ENCODE measurements around the gene ELOVL5. TPM values are rescaled to one million over a fixed set of nuclear protein-coding genes. Genes with fewer than 3 reads are reported as not detected.
"Not testable (repeated sequence)": the region's sequence is repeated elsewhere in the genome, so short reads cannot be mapped to it uniquely, and the experiment has no call there.

ELOVL5 gene
- total RNA-seq, 2 experiments from 2014 or later: 98.1 to 106 TPM

- H3K36me3 Mint-ChIP-seq (ENCODE audit: low read depth): no peaks in the 10 kb centered on the region
- intact Hi-C loops (cut with DNase I, micrococcal nuclease): loop anchor here (1.0 to 10.0 kb wide), 6 partner anchors 10 to 364 kb away; partner anchors contain the start of genes GCLC (in 1 of the 2) and GSTA4 (in 1 of the 2)
- ChIA-PET CTCF (interaction anchor here (0.6 to 1.7 kb wide), 5 partner anchors 9 to 186 kb away, joined by 3 to 7 read pairs (median 3); partner anchors contain the start of gene GCLC), POLR2A (interaction anchor here (0.7 to 1.2 kb wide), 5 partner anchors 12 to 74 kb away, joined by 3 read pairs; no protein-coding TSS in a partner anchor)
- DNase-seq: peak; percentile 95
- peaks cover 2% of the 10 kb centered on the region for H3K9me3 Mint-ChIP-seq (ENCODE audit: low read depth)
- peaks cover 45% of the 10 kb centered on the region for H3K4me1 Mint-ChIP-seq
- H3K27ac Mint-ChIP-seq: peak overlapping the region; percentile 98
- ATAC-seq: peak; percentile 96
- no peaks in the 10 kb centered on the region for H3K27me3 Mint-ChIP-seq
- H3K4me3 Mint-ChIP-seq: peak overlapping the region; percentile 87
These were observed 10.5 kb upstream of the ELOVL5 start for GRCh38 chr6:53359095-53359842.

GRCh38 chr6:53358440-53359094 lies 9.8 kb upstream of the ELOVL5 start:
- H3K27ac Mint-ChIP-seq: peak overlapping the region; percentile 95
- peaks cover 45% of the 10 kb centered on the region for H3K4me1 Mint-ChIP-seq
- H3K36me3 Mint-ChIP-seq (ENCODE audit: low read depth): no peaks in the 10 kb centered on the region
- H3K9me3 Mint-ChIP-seq (ENCODE audit: low read depth): peaks cover 2% of the 10 kb centered on the region
- ChIA-PET POLR2A (interaction anchor here (1.0 kb wide), 1 partner anchor 14 kb away, joined by 3 read pairs; no protein-coding TSS in a partner anchor), CTCF (interaction anchor here (1.7 kb wide), 1 partner anchor 9 kb away, joined by 7 read pairs; no protein-coding TSS in a partner anchor)
- intact Hi-C loops (cut with DNase I, micrococcal nuclease): loop anchor here (1.0 to 10.0 kb wide), 6 partner anchors 9 to 364 kb away; partner anchors contain the start of genes GCLC (in 1 of the 2) and GSTA4 (in 1 of the 2)
- H3K27me3 Mint-ChIP-seq: no peaks in the 10 kb centered on the region
- peak overlapping the region; percentile 87 for H3K4me3 Mint-ChIP-seq
- ATAC-seq (no peak), DNase-seq (no peak)

GRCh38 chr6:53357576-53358360 lies 9.0 kb upstream of the ELOVL5 start:
- Mint-ChIP-seq H3K27ac (peak overlapping the region; percentile 81), H3K4me1 (peaks cover 45% of the 10 kb centered on the region), H3K36me3 (ENCODE audit: low read depth) (no peaks in the 10 kb centered on the region), H3K4me3 (peak overlapping the region; percentile 87), H3K27me3 (no peaks in the 10 kb centered on the region), H3K9me3 (ENCODE audit: low read depth) (peaks cover 2% of the 10 kb centered on the region)
- intact Hi-C loops (cut with DNase I, micrococcal nuclease): loop anchor here (2.0 to 10.0 kb wide), 4 partner anchors 51 to 363 kb away; partner anchors contain the start of genes GCLC (in 1 of the 2) and GSTA4 (in 1 of the 2)
- ChIA-PET CTCF (interaction anchor here (0.6 kb wide), 1 partner anchor 158 kb away, joined by 3 read pairs; no protein-coding TSS in a partner anchor), POLR2A (no interaction called here)
- ATAC-seq: no peak
- DNase-seq: no peak

- Mint-ChIP-seq H3K27me3 (no peaks in the 10 kb centered on the region), H3K36me3 (ENCODE audit: low read depth) (no peaks in the 10 kb centered on the region), H3K27ac (no peak overlapping the region), H3K9me3 (ENCODE audit: low read depth) (no peaks in the 10 kb centered on the region), H3K4me1 (peaks cover 19% of the 10 kb centered on the region), H3K4me3 (no peak overlapping the region)
- POLR2A ChIA-PET: no interaction called here
- intact Hi-C loops (cut with DNase I, micrococcal nuclease): loop anchor here (5.0 to 10.0 kb wide), 3 partner anchors 191 to 776 kb away; partner anchors contain the start of genes GCLC (in 1 of the 2), GSTA4 (in 1 of the 2) and TRAM2 (in 1 of the 2)
- no peak for ATAC-seq
- CTCF ChIA-PET: no interaction called here
- DNase-seq: no peak
These were observed 4.9 kb upstream of the ELOVL5 start for GRCh38 chr6:53353624-53354023.

- Mint-ChIP-seq H3K27ac (no peak overlapping the region), H3K4me1 (peaks cover 9% of the 10 kb centered on the region), H3K36me3 (ENCODE audit: low read depth) (peaks cover 4% of the 10 kb centered on the region), H3K27me3 (no peaks in the 10 kb centered on the region), H3K9me3 (ENCODE audit: low read depth) (no peaks in the 10 kb centered on the region), H3K4me3 (no peak overlapping the region)
- intact Hi-C loops (cut with DNase I, micrococcal nuclease): loop anchor here (5.0 to 10.0 kb wide), 3 partner anchors 192 to 775 kb away; partner anchors contain the start of genes GCLC (in 1 of the 2), GSTA4 (in 1 of the 2) and TRAM2 (in 1 of the 2)
- no peak for ATAC-seq
- DNase-seq: no peak
- ChIA-PET POLR2A (no interaction called here), CTCF (interaction anchor here (0.7 to 1.0 kb wide), 2 partner anchors 13 to 15 kb away, joined by 3 read pairs; no protein-coding TSS in a partner anchor)
These were observed 3.6 kb upstream of the ELOVL5 start for GRCh38 chr6:53352360-53352759.

GRCh38 chr6:53349209-53349693 lies 501 bp upstream of the ELOVL5 start:
- Mint-ChIP-seq H3K36me3 (ENCODE audit: low read depth) (peaks cover 27% of the 10 kb centered on the region), H3K27me3 (no peaks in the 10 kb centered on the region), H3K4me1 (peaks cover 39% of the 10 kb centered on the region), H3K27ac (peak overlapping the region; percentile 91), H3K4me3 (peak overlapping the region; percentile 93), H3K9me3 (ENCODE audit: low read depth) (no peaks in the 10 kb centered on the region)
- ChIA-PET CTCF (interaction anchor here (1.1 to 1.3 kb wide), 2 partner anchors 10 to 76 kb away, joined by 3 to 7 read pairs; no protein-coding TSS in a partner anchor), POLR2A (interaction anchor here (0.7 kb wide), 1 partner anchor 198 kb away, joined by 3 read pairs; no protein-coding TSS in a partner anchor)
- DNase-seq: no peak
- intact Hi-C loops (cut with DNase I, micrococcal nuclease): loop anchor here (1.0 to 10.0 kb wide), 5 partner anchors 10 to 1064 kb away; partner anchors contain the start of genes FBXO9 (in 1 of the 2), GCLC (in 1 of the 2) and MCM3 (in 1 of the 2)
- ATAC-seq: no peak

GRCh38 chr6:53347921-53348370 lies 804 bp downstream of the ELOVL5 start:
- Mint-ChIP-seq H3K9me3 (ENCODE audit: low read depth) (no peaks in the 10 kb centered on the region), H3K27me3 (no peaks in the 10 kb centered on the region), H3K27ac (peak overlapping the region; percentile 87), H3K4me3 (peak overlapping the region; percentile 93), H3K4me1 (peaks cover 53% of the 10 kb centered on the region), H3K36me3 (ENCODE audit: low read depth) (peaks cover 29% of the 10 kb centered on the region)
- ChIA-PET POLR2A (interaction anchor here (0.9 to 1.9 kb wide), 4 partner anchors 11 to 37 kb away, joined by 3 to 11 read pairs (median 6); no protein-coding TSS in a partner anchor), CTCF (interaction anchor here (0.7 to 3.9 kb wide), 7 partner anchors 12 to 984 kb away, joined by 3 to 14 read pairs (median 3); no protein-coding TSS in a partner anchor)
- DNase-seq (peak; percentile 74), ATAC-seq (peak; percentile 32)
- intact Hi-C loops (cut with DNase I, micrococcal nuclease): loop anchor here (1.0 to 10.0 kb wide), 8 partner anchors 13 to 1063 kb away; partner anchors contain the start of genes FBXO9 (in 1 of the 2), GCLC (in 1 of the 2) and MCM3 (in 1 of the 2)

- peak overlapping the region; percentile 87 for H3K27ac Mint-ChIP-seq
- no peaks in the 10 kb centered on the region for H3K27me3 Mint-ChIP-seq
- peak; percentile 26 for ATAC-seq
- H3K36me3 Mint-ChIP-seq (ENCODE audit: low read depth): peaks cover 32% of the 10 kb centered on the region
- DNase-seq: peak; percentile 51
- peak overlapping the region; percentile 93 for H3K4me3 Mint-ChIP-seq
- ChIA-PET POLR2A (interaction anchor here (0.9 to 1.9 kb wide), 4 partner anchors 10 to 37 kb away, joined by 3 to 11 read pairs (median 6); no protein-coding TSS in a partner anchor), CTCF (interaction anchor here (0.6 to 3.9 kb wide), 7 partner anchors 13 to 137 kb away, joined by 3 to 14 read pairs (median 3); no protein-coding TSS in a partner anchor)
- intact Hi-C loops (cut with DNase I, micrococcal nuclease): loop anchor here (1.0 to 10.0 kb wide), 6 partner anchors 12 to 1063 kb away; partner anchors contain the start of genes FBXO9 (in 1 of the 2), GCLC (in 1 of the 2) and MCM3 (in 1 of the 2)
- peaks cover 58% of the 10 kb centered on the region for H3K4me1 Mint-ChIP-seq
- no peaks in the 10 kb centered on the region for H3K9me3 Mint-ChIP-seq (ENCODE audit: low read depth)
These were observed 1.4 kb downstream of the ELOVL5 start for GRCh38 chr6:53347250-53347920.

GRCh38 chr6:53346049-53346448 lies 2.7 kb downstream of the ELOVL5 start:
- peaks cover 34% of the 10 kb centered on the region for H3K36me3 Mint-ChIP-seq (ENCODE audit: low read depth)

More at GRCh38 chr6:53346049-53346448, 2.7 kb downstream of the ELOVL5 start:
- Mint-ChIP-seq H3K27ac (peak overlapping the region; percentile 87), H3K4me3 (peak overlapping the region; percentile 93), H3K4me1 (peaks cover 72% of the 10 kb centered on the region)
- not testable (repeated sequence) for ATAC-seq; DNase-seq; H3K27me3 Mint-ChIP-seq; H3K9me3 Mint-ChIP-seq (ENCODE audit: low read depth)
- CTCF ChIA-PET: interaction anchor here (1.4 to 3.9 kb wide), 2 partner anchors 8 to 16 kb away, joined by 3 to 14 read pairs; no protein-coding TSS in a partner anchor
- POLR2A ChIA-PET: interaction anchor here (1.9 kb wide), 1 partner anchor 9 kb away, joined by 11 read pairs; no protein-coding TSS in a partner anchor
- intact Hi-C loops (cut with DNase I, micrococcal nuclease): loop anchor here (2.0 to 10.0 kb wide), 5 partner anchors 39 to 1061 kb away; partner anchors contain the start of genes FBXO9 (in 1 of the 2), GCLC (in 1 of the 2) and MCM3 (in 1 of the 2)
